HEK293 (cell line): ENCODE results near the gene SHROOM1.

Source experiments
- CTCF ChIA-PET: fragments of 350-600 bp; formaldehyde crosslinking; extraction: SDS; loops from one replicate; lab custom pipeline; 2021; ENCODE audit warnings: antibody characterized with exemption; lab: Yijun Ruan, JAX
- POLR2A ChIA-PET: fragments of 300-600 bp; formaldehyde crosslinking; extraction: SDS; loops from one replicate; lab custom pipeline; 2020; ENCODE audit warnings: antibody characterized with exemption, inconsistent platforms; lab: Yijun Ruan, JAX
- H3K27ac ChIP-seq: fragments of 200-500 bp; sonication (Bioruptor generic); 2 replicates; pipeline ENCODE4 v1.5.1; 2014; ENCODE audit warnings: low read depth, low read length, control low read depth, inconsistent platforms; ENCODE audit errors: extremely low read depth
- H3K36me3 ChIP-seq, 2 experiments: fragments of 200-500 bp in 1 of 2; sonication (Bioruptor generic) in 1 of 2; 1 replicate in 1 of 2; 2 replicates in 1 of 2; pipeline ENCODE4 v1.5.1; 2014 to 2017; ENCODE audit warnings: inconsistent platforms in 2 of 2, low read length in 2 of 2; ENCODE audit not compliant: control insufficient read depth in 2 of 2, insufficient read depth in 1 of 2
- H3K4me1 ChIP-seq: fragments of 200-500 bp; sonication (Bioruptor generic); 2 replicates; pipeline ENCODE4 v1.5.1; 2014; ENCODE audit warnings: mild to moderate bottlenecking, low read length, inconsistent platforms; ENCODE audit not compliant: control insufficient read depth, insufficient read depth
- H3K4me3 ChIP-seq: 2 replicates; pipeline ENCODE4 v1.5.1; 2011; ENCODE audit warnings: low read depth, mild to moderate bottlenecking, control low read depth, low read length, moderate library complexity
- H3K9me3 ChIP-seq: fragments of 200-500 bp; sonication (Bioruptor generic); 2 replicates; pipeline ENCODE4 v1.5.1; 2014; ENCODE audit warnings: low read depth, low read length, inconsistent platforms; ENCODE audit not compliant: control insufficient read depth, insufficient read depth
- KLF16 ChIP-seq: fragments of 450-650 bp; formaldehyde crosslinking; IDR thresholded peaks from 2 replicates; pipeline ENCODE4 v1.5.1; 2017; ENCODE audit warnings: missing biosample characterization, missing genetic modification characterization
- KLF9 ChIP-seq: fragments of 450-650 bp; formaldehyde crosslinking; IDR thresholded peaks from 2 replicates; pipeline ENCODE4 v1.5.1; 2016; ENCODE audit warnings: missing biosample characterization, missing genetic modification characterization, low read depth
- REPIN1 ChIP-seq: fragments of 450-650 bp; formaldehyde crosslinking; IDR thresholded peaks from 2 replicates; pipeline ENCODE4 v1.5.1; 2017; ENCODE audit warnings: missing biosample characterization, missing genetic modification characterization, low read depth
- SETDB1 ChIP-seq: IDR thresholded peaks from one replicate; pipeline ENCODE4 v1.6.1; 2017; ENCODE audit warnings: mild to moderate bottlenecking, low read length, moderate library complexity, mixed read lengths; ENCODE audit not compliant: insufficient read length
- YY2 ChIP-seq: fragments of 450-650 bp; formaldehyde crosslinking; IDR thresholded peaks from 2 replicates; pipeline ENCODE4 v1.5.1; 2016; ENCODE audit warnings: missing biosample characterization, missing genetic modification characterization
- ZNF132 ChIP-seq: fragments of 450-650 bp; formaldehyde crosslinking; IDR thresholded peaks from 2 replicates; pipeline ENCODE4 v1.5.1; 2017; ENCODE audit warnings: missing biosample characterization, missing genetic modification characterization, borderline replicate concordance
- ZNF335 ChIP-seq: fragments of 450-650 bp; formaldehyde crosslinking; conservative IDR thresholded peaks from 2 replicates; pipeline ENCODE4 v1.5.1; 2016; ENCODE audit warnings: missing biosample characterization, missing genetic modification characterization
- ZNF544 ChIP-seq: fragments of 450-650 bp; formaldehyde crosslinking; IDR thresholded peaks from 2 replicates; pipeline ENCODE4 v1.5.0; 2017; ENCODE audit warnings: missing biosample characterization, missing genetic modification characterization
- ZNF558 ChIP-seq: fragments of 450-650 bp; formaldehyde crosslinking; IDR thresholded peaks from 2 replicates; pipeline ENCODE4 v1.5.1; 2016; ENCODE audit warnings: missing biosample characterization, missing genetic modification characterization
- ZNF585B ChIP-seq: fragments of 450-650 bp; formaldehyde crosslinking; IDR thresholded peaks from 2 replicates; pipeline ENCODE4 v1.5.1; 2016; ENCODE audit warnings: missing biosample characterization, missing genetic modification characterization
- ZNF621 ChIP-seq: fragments of 450-650 bp; formaldehyde crosslinking; IDR thresholded peaks from 2 replicates; pipeline ENCODE4 v1.5.1; 2017; ENCODE audit warnings: missing biosample characterization, missing genetic modification characterization
- ZNF623 ChIP-seq: fragments of 450-650 bp; formaldehyde crosslinking; IDR thresholded peaks from 2 replicates; pipeline ENCODE4 v1.5.1; 2016; ENCODE audit warnings: missing biosample characterization, missing genetic modification characterization
- ZNF830 ChIP-seq: fragments of 450-650 bp; IDR thresholded peaks from 2 replicates; pipeline ENCODE4 v1.5.0; 2018; ENCODE audit warnings: missing biosample characterization, missing genetic modification characterization, low read depth, mild to moderate bottlenecking, moderate library complexity
- ZNF837 ChIP-seq: fragments of 450-650 bp; formaldehyde crosslinking; IDR thresholded peaks from 2 replicates; pipeline ENCODE4 v1.5.1; 2016; ENCODE audit warnings: missing biosample characterization, missing genetic modification characterization
- ZXDB ChIP-seq: fragments of 450-650 bp; formaldehyde crosslinking; IDR thresholded peaks from 2 replicates; pipeline ENCODE4 v1.5.1; 2016; ENCODE audit warnings: missing biosample characterization, missing genetic modification characterization
- TF ChIP-seq, protein P1 (sequence below): fragments of 450-650 bp; formaldehyde crosslinking; IDR thresholded peaks from 2 replicates; pipeline ENCODE4 v1.5.1; 2016; ENCODE audit warnings: missing biosample characterization, missing genetic modification characterization, borderline replicate concordance
- TF ChIP-seq, protein P2 (sequence below): fragments of 450-650 bp; formaldehyde crosslinking; IDR thresholded peaks from 2 replicates; pipeline ENCODE4 v1.5.1; 2016; ENCODE audit warnings: missing biosample characterization, missing genetic modification characterization
- TF ChIP-seq, protein P3 (sequence below): fragments of 450-650 bp; formaldehyde crosslinking; IDR thresholded peaks from 2 replicates; pipeline ENCODE4 v1.5.1; 2016; ENCODE audit warnings: missing biosample characterization, missing genetic modification characterization, low read depth
- TF ChIP-seq, protein P4 (sequence below): fragments of 450-650 bp; formaldehyde crosslinking; optimal IDR thresholded peaks from 2 replicates; pipeline ENCODE3; 2016; ENCODE audit warnings: missing biosample characterization, mild to moderate bottlenecking, missing genetic modification characterization
- TF ChIP-seq, protein P5 (sequence below): fragments of 450-650 bp; formaldehyde crosslinking; IDR thresholded peaks from 2 replicates; pipeline ENCODE4 v1.5.1; 2016; ENCODE audit warnings: missing biosample characterization, missing genetic modification characterization
- TF ChIP-seq, protein P6 (sequence below): fragments of 450-650 bp; formaldehyde crosslinking; IDR thresholded peaks from 2 replicates; pipeline ENCODE4 v1.5.1; 2016; ENCODE audit warnings: missing biosample characterization, missing genetic modification characterization

SHROOM1 gene

DNA sequence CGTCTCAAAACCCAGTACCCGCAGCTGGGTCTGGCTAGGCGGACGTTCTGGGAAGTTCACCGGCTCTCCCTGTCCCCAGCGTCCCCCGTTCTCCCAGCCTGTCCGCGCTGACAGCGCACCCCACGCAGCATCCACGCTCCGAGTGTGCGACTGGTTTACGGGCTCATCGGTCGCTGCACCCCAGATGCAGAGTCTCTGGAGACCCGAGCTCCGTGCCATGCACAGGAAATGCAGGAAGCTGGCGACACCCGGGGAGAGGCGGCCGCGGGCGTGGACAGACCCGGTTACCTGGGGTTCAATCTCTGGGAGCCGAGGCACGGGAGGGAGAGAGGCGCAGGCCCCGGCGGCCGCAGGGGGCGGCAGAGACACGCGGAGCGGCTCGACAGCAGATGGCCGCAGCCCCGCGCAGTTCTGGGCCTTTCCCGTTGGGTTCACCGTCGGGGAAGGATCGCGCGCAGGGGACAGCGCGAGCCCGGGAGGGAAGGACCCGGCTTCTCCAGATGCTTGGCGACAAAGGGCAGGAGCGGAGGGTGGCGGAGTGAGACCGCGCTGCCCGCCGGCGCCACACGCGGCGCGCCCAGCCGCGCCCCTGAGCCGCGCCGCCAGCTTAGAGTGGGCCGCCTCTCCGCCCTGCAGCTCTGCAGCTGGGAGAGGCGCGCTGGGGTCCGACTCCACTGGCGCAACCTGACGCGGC is 558 bp downstream of the SHROOM1 start:
- Histone ChIP-seq H3K27ac (peak overlapping the region; percentile 78; the same call in 1 of the 2 replicates), H3K9me3 (no peaks in the 10 kb centered on the region), H3K36me3 (peaks cover 0 to 18% of the 10 kb centered on the region in 2 experiments; a peak in 1 of 3 replicates), H3K4me3 (peak overlapping the region; percentile 74), H3K4me1 (no peaks in the 10 kb centered on the region)
- ChIA-PET POLR2A (interaction anchor here (0.6 to 2.6 kb wide), 5 partner anchors 18 to 280 kb away, joined by 3 to 10 read pairs (median 4); partner anchors contain the start of genes GDF9 and UQCRQ), CTCF (interaction anchor here (0.6 to 4.8 kb wide), 11 partner anchors 9 to 1130 kb away, joined by 3 to 29 read pairs (median 4); no protein-coding TSS in a partner anchor)
- TF ChIP-seq SETDB1 = no peak
- 0 out of 2 replicates have a peak, but pooled peaks have one; percentile 11 for TF ChIP-seq KLF9
- TF ChIP-seq REPIN1 (tag by site-specific recombination) = no peak
- no peak for TF ChIP-seq ZNF544 (tag by site-specific recombination)
- TF ChIP-seq KLF16 (tag by site-specific recombination) = peak; percentile 80
- TF ChIP-seq, protein P1, sequence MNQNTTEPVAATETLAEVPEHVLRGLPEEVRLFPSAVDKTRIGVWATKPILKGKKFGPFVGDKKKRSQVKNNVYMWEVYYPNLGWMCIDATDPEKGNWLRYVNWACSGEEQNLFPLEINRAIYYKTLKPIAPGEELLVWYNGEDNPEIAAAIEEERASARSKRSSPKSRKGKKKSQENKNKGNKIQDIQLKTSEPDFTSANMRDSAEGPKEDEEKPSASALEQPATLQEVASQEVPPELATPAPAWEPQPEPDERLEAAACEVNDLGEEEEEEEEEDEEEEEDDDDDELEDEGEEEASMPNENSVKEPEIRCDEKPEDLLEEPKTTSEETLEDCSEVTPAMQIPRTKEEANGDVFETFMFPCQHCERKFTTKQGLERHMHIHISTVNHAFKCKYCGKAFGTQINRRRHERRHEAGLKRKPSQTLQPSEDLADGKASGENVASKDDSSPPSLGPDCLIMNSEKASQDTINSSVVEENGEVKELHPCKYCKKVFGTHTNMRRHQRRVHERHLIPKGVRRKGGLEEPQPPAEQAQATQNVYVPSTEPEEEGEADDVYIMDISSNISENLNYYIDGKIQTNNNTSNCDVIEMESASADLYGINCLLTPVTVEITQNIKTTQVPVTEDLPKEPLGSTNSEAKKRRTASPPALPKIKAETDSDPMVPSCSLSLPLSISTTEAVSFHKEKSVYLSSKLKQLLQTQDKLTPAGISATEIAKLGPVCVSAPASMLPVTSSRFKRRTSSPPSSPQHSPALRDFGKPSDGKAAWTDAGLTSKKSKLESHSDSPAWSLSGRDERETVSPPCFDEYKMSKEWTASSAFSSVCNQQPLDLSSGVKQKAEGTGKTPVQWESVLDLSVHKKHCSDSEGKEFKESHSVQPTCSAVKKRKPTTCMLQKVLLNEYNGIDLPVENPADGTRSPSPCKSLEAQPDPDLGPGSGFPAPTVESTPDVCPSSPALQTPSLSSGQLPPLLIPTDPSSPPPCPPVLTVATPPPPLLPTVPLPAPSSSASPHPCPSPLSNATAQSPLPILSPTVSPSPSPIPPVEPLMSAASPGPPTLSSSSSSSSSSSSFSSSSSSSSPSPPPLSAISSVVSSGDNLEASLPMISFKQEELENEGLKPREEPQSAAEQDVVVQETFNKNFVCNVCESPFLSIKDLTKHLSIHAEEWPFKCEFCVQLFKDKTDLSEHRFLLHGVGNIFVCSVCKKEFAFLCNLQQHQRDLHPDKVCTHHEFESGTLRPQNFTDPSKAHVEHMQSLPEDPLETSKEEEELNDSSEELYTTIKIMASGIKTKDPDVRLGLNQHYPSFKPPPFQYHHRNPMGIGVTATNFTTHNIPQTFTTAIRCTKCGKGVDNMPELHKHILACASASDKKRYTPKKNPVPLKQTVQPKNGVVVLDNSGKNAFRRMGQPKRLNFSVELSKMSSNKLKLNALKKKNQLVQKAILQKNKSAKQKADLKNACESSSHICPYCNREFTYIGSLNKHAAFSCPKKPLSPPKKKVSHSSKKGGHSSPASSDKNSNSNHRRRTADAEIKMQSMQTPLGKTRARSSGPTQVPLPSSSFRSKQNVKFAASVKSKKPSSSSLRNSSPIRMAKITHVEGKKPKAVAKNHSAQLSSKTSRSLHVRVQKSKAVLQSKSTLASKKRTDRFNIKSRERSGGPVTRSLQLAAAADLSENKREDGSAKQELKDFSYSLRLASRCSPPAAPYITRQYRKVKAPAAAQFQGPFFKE (tag by site-specific recombination) = no peak
- no peak for TF ChIP-seq ZNF623 (tag by site-specific recombination)
- TF ChIP-seq ZXDB (tag by site-specific recombination) = peak; percentile 38; the same call in 1 of the 2 replicates
- TF ChIP-seq, protein P2, sequence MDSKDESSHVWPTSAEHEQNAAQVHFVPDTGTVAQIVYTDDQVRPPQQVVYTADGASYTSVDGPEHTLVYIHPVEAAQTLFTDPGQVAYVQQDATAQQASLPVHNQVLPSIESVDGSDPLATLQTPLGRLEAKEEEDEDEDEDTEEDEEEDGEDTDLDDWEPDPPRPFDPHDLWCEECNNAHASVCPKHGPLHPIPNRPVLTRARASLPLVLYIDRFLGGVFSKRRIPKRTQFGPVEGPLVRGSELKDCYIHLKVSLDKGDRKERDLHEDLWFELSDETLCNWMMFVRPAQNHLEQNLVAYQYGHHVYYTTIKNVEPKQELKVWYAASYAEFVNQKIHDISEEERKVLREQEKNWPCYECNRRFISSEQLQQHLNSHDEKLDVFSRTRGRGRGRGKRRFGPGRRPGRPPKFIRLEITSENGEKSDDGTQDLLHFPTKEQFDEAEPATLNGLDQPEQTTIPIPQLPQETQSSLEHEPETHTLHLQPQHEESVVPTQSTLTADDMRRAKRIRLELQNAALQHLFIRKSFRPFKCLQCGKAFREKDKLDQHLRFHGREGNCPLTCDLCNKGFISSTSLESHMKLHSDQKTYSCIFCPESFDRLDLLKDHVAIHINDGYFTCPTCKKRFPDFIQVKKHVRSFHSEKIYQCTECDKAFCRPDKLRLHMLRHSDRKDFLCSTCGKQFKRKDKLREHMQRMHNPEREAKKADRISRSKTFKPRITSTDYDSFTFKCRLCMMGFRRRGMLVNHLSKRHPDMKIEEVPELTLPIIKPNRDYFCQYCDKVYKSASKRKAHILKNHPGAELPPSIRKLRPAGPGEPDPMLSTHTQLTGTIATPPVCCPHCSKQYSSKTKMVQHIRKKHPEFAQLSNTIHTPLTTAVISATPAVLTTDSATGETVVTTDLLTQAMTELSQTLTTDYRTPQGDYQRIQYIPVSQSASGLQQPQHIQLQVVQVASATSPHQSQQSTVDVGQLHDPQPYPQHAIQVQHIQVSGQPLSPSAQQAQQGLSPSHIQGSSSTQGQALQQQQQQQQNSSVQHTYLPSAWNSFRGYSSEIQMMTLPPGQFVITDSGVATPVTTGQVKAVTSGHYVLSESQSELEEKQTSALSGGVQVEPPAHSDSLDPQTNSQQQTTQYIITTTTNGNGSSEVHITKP (tag by site-specific recombination) = no peak
- TF ChIP-seq ZNF335 = no peak
- TF ChIP-seq ZNF837 = no peak
- no peak for TF ChIP-seq ZNF621 (tag by site-specific recombination)
- 0 out of 2 replicates have a peak, but pooled peaks have one; percentile 26 for TF ChIP-seq YY2
- TF ChIP-seq ZNF830 (tag by site-specific recombination) = no peak
- TF ChIP-seq ZNF558 (tag by site-specific recombination) = no peak
- TF ChIP-seq ZNF585B (tag by site-specific recombination) = no peak
- TF ChIP-seq, protein P3, sequence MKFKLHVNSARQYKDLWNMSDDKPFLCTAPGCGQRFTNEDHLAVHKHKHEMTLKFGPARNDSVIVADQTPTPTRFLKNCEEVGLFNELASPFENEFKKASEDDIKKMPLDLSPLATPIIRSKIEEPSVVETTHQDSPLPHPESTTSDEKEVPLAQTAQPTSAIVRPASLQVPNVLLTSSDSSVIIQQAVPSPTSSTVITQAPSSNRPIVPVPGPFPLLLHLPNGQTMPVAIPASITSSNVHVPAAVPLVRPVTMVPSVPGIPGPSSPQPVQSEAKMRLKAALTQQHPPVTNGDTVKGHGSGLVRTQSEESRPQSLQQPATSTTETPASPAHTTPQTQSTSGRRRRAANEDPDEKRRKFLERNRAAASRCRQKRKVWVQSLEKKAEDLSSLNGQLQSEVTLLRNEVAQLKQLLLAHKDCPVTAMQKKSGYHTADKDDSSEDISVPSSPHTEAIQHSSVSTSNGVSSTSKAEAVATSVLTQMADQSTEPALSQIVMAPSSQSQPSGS (tag by site-specific recombination) = no peak
- TF ChIP-seq, protein P4, sequence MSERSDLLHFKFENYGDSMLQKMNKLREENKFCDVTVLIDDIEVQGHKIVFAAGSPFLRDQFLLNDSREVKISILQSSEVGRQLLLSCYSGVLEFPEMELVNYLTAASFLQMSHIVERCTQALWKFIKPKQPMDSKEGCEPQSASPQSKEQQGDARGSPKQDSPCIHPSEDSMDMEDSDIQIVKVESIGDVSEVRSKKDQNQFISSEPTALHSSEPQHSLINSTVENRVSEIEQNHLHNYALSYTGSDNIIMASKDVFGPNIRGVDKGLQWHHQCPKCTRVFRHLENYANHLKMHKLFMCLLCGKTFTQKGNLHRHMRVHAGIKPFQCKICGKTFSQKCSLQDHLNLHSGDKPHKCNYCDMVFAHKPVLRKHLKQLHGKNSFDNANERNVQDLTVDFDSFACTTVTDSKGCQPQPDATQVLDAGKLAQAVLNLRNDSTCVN (tag by site-specific recombination) = peak; percentile 82
- TF ChIP-seq ZNF132 (tag by site-specific recombination) = no peak
- TF ChIP-seq, protein P5, sequence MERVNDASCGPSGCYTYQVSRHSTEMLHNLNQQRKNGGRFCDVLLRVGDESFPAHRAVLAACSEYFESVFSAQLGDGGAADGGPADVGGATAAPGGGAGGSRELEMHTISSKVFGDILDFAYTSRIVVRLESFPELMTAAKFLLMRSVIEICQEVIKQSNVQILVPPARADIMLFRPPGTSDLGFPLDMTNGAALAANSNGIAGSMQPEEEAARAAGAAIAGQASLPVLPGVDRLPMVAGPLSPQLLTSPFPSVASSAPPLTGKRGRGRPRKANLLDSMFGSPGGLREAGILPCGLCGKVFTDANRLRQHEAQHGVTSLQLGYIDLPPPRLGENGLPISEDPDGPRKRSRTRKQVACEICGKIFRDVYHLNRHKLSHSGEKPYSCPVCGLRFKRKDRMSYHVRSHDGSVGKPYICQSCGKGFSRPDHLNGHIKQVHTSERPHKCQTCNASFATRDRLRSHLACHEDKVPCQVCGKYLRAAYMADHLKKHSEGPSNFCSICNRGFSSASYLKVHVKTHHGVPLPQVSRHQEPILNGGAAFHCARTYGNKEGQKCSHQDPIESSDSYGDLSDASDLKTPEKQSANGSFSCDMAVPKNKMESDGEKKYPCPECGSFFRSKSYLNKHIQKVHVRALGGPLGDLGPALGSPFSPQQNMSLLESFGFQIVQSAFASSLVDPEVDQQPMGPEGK (tag by site-specific recombination) = 0 out of 2 replicates have a peak, but pooled peaks have one; percentile 22
- TF ChIP-seq, protein P6, sequence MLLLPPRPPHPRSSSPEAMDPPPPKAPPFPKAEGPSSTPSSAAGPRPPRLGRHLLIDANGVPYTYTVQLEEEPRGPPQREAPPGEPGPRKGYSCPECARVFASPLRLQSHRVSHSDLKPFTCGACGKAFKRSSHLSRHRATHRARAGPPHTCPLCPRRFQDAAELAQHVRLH = 0 out of 2 replicates have a peak, but pooled peaks have one; percentile 28
